CD14-positive monocyte (primary cell): ENCODE data around the gene CYP26A1. TPM values are rescaled to one million over a fixed set of nuclear protein-coding genes. Genes with fewer than 3 reads are reported as not detected.

Experiments
- DNase-seq, 3 donors: peaks; one replicate each; pipeline ENCODE4 v3.0.0-alpha.2; 2011 to 2022
- H2AFZ ChIP-seq: 2 replicates; pipeline ENCODE4 v1.6.0; 2012; ENCODE audit warnings: mild to moderate bottlenecking, low read depth, low read length, inconsistent platforms; ENCODE audit not compliant: insufficient read depth, poor library complexity, severe bottlenecking
- H3K27ac ChIP-seq, 2 donors: 1 replicate in 1 of 2; 2 replicates in 1 of 2; pipeline ENCODE4 v1.5.1; 2012 to 2013; ENCODE audit warnings: low read length in 2 of 2, control low read depth in 1 of 2, inconsistent platforms in 1 of 2, low read depth in 1 of 2, mild to moderate bottlenecking in 1 of 2
- H3K27me3 ChIP-seq, 2 donors: one replicate each; pipeline versions ENCODE4 v1.6.0 to v1.6.1; 2011 to 2013; ENCODE audit warnings: low read length in 2 of 2; ENCODE audit not compliant: control insufficient read depth in 2 of 2, insufficient read depth in 2 of 2
- H3K36me3 ChIP-seq, 2 donors: replicated peaks in 1 of 2; 1 replicate in 1 of 2; 2 replicates in 1 of 2; pipeline versions ENCODE4 v1.5.1 to v1.6.1; 2012 to 2013; ENCODE audit warnings: low read length in 2 of 2, control low read depth in 1 of 2, inconsistent platforms in 1 of 2, mild to moderate bottlenecking in 1 of 2; ENCODE audit not compliant: insufficient read depth in 2 of 2, control insufficient read depth in 1 of 2
- H3K4me1 ChIP-seq, 2 donors: 1 replicate in 1 of 2; 2 replicates in 1 of 2; pipeline versions ENCODE4 v1.5.1 to v1.6.1; 2012 to 2013; ENCODE audit warnings: low read length in 2 of 2, control low read depth in 1 of 2, inconsistent platforms in 1 of 2, mild to moderate bottlenecking in 1 of 2, moderate library complexity in 1 of 2; ENCODE audit not compliant: insufficient read depth in 2 of 2, control insufficient read depth in 1 of 2
- H3K4me2 ChIP-seq: replicated peaks from 2 replicates; pipeline ENCODE3; 2012; ENCODE audit warnings: low read length, moderate library complexity, mild to moderate bottlenecking; ENCODE audit not compliant: poor library complexity, severe bottlenecking; ENCODE audit errors: extremely low read depth
- H3K4me3 ChIP-seq, 3 experiments: fragments of 200-600 bp in 1 of 3; sonication (generic) in 1 of 3; replicated peaks in 1 of 3; 1 replicate in 2 of 3; 2 replicates in 1 of 3; pipeline ENCODE4 v1.5.1; 2011 to 2013; ENCODE audit warnings: low read length in 3 of 3, mild to moderate bottlenecking in 3 of 3, control low read depth in 2 of 3, low read depth in 2 of 3, inconsistent platforms in 1 of 3, moderate library complexity in 1 of 3
- H3K79me2 ChIP-seq: 2 replicates; pipeline ENCODE4 v1.6.0; 2012; ENCODE audit warnings: mild to moderate bottlenecking, control low read depth, inconsistent platforms, low read length, moderate library complexity; ENCODE audit not compliant: insufficient read depth
- H3K9ac ChIP-seq: 2 replicates; pipeline ENCODE4 v1.6.0; 2017; ENCODE audit warnings: low read length, mild to moderate bottlenecking; ENCODE audit not compliant: insufficient read depth, poor library complexity, severe bottlenecking
- H3K9me3 ChIP-seq, 2 donors: replicated peaks in 1 of 2; 1 replicate in 1 of 2; 2 replicates in 1 of 2; pipeline versions ENCODE4 v1.5.1 to v1.6.1; 2012 to 2013; ENCODE audit warnings: low read length in 2 of 2, control low read depth in 1 of 2; ENCODE audit not compliant: control insufficient read depth in 1 of 2, insufficient read depth in 1 of 2
- H4K20me1 ChIP-seq: 2 replicates; pipeline ENCODE4 v1.6.0; 2012; ENCODE audit warnings: mild to moderate bottlenecking, low read length, control low read depth, moderate library complexity; ENCODE audit not compliant: insufficient read depth
- H3K27ac Mint-ChIP-seq, 7 donors: one replicate each; pipeline ENCODE4 v1.8.0; 2020; ENCODE audit warnings: mild to moderate bottlenecking in 7 of 7, mixed read lengths in 7 of 7, moderate library complexity in 6 of 7, inconsistent platforms in 2 of 7
- H3K27me3 Mint-ChIP-seq, 3 donors: one replicate each; pipeline ENCODE4 v1.8.0; 2021 to 2022; ENCODE audit warnings: low read depth in 3 of 3, mild to moderate bottlenecking in 3 of 3, mixed read lengths in 3 of 3, moderate library complexity in 3 of 3, inconsistent platforms in 1 of 3
- H3K36me3 Mint-ChIP-seq, 2 donors: one replicate each; pipeline ENCODE4 v1.8.0; 2020; ENCODE audit warnings: mixed read lengths in 2 of 2, inconsistent platforms in 1 of 2, mild to moderate bottlenecking in 1 of 2
- H3K4me1 Mint-ChIP-seq: one replicate; pipeline ENCODE4 v1.8.0; 2020; ENCODE audit warnings: mild to moderate bottlenecking, mixed read lengths
- H3K4me3 Mint-ChIP-seq, 2 donors: one replicate each; pipeline ENCODE4 v1.8.0; 2020; ENCODE audit warnings: mild to moderate bottlenecking in 2 of 2, mixed read lengths in 2 of 2, moderate library complexity in 1 of 2
- H3K9me3 Mint-ChIP-seq, 7 donors: one replicate each; pipeline ENCODE4 v1.8.0; 2020 to 2022; ENCODE audit warnings: mixed read lengths in 7 of 7, mild to moderate bottlenecking in 6 of 7, moderate library complexity in 6 of 7, inconsistent platforms in 2 of 7
- CTCF ChIP-seq: fragments of 200-600 bp; IDR thresholded peaks from one replicate; pipeline ENCODE4 v1.8.0; 2022; ENCODE audit warnings: antibody characterized with exemption, mild to moderate bottlenecking
- WGBS: methylation state at CpG from one replicate; pipeline ENCODE4 v1.1.5; 2013; ENCODE audit warnings: missing lambda C conversion rate; ENCODE audit not compliant: insufficient coverage; 5-methylcytosine and 5-hydroxymethylcytosine counted together
- intact Hi-C, 2 donors: fragments of 100-400 bp; cut with micrococcal nuclease; formaldehyde crosslinking; loops; one replicate each; pipeline versions ENCODE4 v1.15.0 to v1.15.1; 2023
- polyA plus RNA-seq, 3 donors: library from polyadenylated mRNA; depleted of rRNA in 1 of 3; unstranded in 2 of 3; stranded (reverse) in 1 of 3; fragments of 300-500 nt in 2 of 3; fragments of >200 nt in 1 of 3; fragmentation: Illumina TruSeq in 2 of 3; gene quantifications; 1 replicate in 2 of 3; 2 replicates in 1 of 3; pipeline ENCODE4 v1.2.3, GENCODE V29; 2012 to 2021

CYP26A1 gene
- polyA plus RNA-seq, 3 donors = not detected

GRCh38 chr10:93091960-93092359 lies 18.3 kb downstream of the CYP26A1 start:
- Histone ChIP-seq H3K4me3 (no peak overlapping the region), H3K27ac (no peak overlapping the region), H2AFZ (no peak overlapping the region), H3K27me3 (no peaks in the 10 kb centered on the region), H3K9ac (no peak overlapping the region), H3K36me3 (no peaks in the 10 kb centered on the region), H3K4me2 (no peak overlapping the region), H3K4me1 (no peaks in the 10 kb centered on the region), H3K9me3 (no peaks in the 10 kb centered on the region), H3K79me2 (no peaks in the 10 kb centered on the region), H4K20me1 (no peaks in the 10 kb centered on the region)
- intact Hi-C loops = no loop called here
- Mint-ChIP-seq H3K27me3 (peaks cover 7 to 10% (median 8%) of the 10 kb centered on the region in 3 donors), H3K27ac (no peak overlapping the region), H3K36me3 (no peaks in the 10 kb centered on the region), H3K4me3 (no peak overlapping the region), H3K9me3 (peaks cover 0 to 2% (median 0%) of the 10 kb centered on the region in 7 donors), H3K4me1 (peaks cover 9% of the 10 kb centered on the region)
- TF ChIP-seq CTCF = no peak
- DNase-seq = peak in 1 of 3 donors; percentile 25
- WGBS = no CpG with 5 or more reads among the region's 3 CpGs

- Histone ChIP-seq H3K27me3 (no peaks in the 10 kb centered on the region), H3K36me3 (no peaks in the 10 kb centered on the region), H3K4me2 (no peak overlapping the region), H2AFZ (no peak overlapping the region), H3K27ac (no peak overlapping the region), H3K9ac (no peak overlapping the region), H3K9me3 (no peaks in the 10 kb centered on the region), H3K4me3 (no peak overlapping the region), H3K79me2 (no peaks in the 10 kb centered on the region), H3K4me1 (no peaks in the 10 kb centered on the region), H4K20me1 (no peaks in the 10 kb centered on the region)
- no peak for TF ChIP-seq CTCF
- Mint-ChIP-seq H3K9me3 (peaks cover 0 to 2% (median 0%) of the 10 kb centered on the region in 7 donors), H3K4me3 (no peak overlapping the region), H3K27ac (no peak overlapping the region), H3K4me1 (peaks cover 9% of the 10 kb centered on the region), H3K27me3 (peaks cover 3 to 10% (median 5%) of the 10 kb centered on the region in 3 donors), H3K36me3 (no peaks in the 10 kb centered on the region)
- no peak for DNase-seq
- intact Hi-C loops = no loop called here
- no CpG with 5 or more reads among the region's 1 CpG for WGBS
Observed at GRCh38 chr10:93095225-93095624, 21.5 kb downstream of the CYP26A1 start.
